GM18868 (cell line): ENCODE results near the gene C11orf65.
"Not testable (repeated sequence)": the region's sequence is repeated elsewhere in the genome, so short reads cannot be mapped to it uniquely, and the experiment has no call there.

ENCODE experiments used
- ATAC-seq: cut with Tn5 transposase; IDR thresholded peaks from one replicate; pipeline ENCODE4 v1.9.1; 2021; ENCODE audit warnings: mild to moderate bottlenecking, moderate library complexity; ENCODE audit not compliant: unreplicated experiment

Gene C11orf65

DNA sequence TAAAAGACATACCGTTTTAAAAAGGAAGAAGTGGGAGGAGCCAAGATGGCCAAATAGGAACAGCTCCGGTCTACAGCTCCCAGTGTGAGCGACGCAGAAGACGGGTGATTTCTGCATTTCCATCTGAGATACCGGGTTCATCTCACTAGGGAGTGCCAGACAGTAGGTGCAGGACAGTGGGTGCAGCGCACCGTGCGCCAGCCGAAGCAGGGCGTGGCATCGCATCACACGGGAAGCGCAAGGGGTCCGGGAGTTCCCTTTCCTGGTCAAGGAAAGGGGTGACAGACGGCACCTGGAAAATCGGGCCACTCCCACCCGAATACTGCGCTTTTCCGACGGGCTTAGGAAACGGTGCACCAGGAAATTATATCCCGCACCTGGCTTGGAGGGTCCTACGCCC, 93.8 kb downstream of the C11orf65 start:
- ATAC-seq, result not testable (repeated sequence)

DNA sequence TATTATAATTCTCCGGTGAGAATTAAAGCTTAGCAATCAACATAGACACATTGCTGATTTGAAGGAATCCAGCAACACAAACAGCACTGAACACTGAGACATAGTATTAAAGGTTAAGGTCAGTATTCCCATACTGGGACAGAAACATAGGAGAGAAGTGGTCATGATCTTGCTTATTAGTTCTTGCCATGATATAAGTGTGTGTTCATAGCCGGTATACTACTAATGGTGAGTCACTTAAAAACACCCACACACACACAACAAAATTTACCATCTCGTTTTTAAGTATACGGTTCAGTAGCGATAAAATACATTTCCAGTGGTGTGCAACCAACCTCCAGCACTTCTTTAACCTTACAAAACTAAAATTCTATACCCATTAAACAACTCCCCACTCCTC, 96.3 kb downstream of the C11orf65 start:
- ATAC-seq, result no peak

DNA sequence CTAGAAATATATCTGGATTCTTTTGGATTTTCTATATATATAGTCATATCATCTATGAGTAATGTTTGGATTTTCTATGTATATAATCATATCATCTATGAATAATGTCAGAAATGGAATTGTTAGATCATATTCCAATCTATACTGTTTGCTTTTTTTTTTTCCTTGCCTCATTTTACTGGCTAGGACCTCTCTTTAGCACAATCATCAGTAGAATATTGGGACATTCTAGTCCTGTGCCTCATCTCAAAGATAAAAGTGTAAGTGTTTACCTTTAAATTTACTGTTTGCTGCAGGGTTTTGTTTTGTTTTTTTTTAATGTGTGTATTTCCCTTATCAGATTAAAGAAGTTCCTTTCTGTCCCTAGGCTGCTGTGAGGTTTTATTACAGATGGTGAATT, 97.0 kb downstream of the C11orf65 start:
- no peak for ATAC-seq

DNA sequence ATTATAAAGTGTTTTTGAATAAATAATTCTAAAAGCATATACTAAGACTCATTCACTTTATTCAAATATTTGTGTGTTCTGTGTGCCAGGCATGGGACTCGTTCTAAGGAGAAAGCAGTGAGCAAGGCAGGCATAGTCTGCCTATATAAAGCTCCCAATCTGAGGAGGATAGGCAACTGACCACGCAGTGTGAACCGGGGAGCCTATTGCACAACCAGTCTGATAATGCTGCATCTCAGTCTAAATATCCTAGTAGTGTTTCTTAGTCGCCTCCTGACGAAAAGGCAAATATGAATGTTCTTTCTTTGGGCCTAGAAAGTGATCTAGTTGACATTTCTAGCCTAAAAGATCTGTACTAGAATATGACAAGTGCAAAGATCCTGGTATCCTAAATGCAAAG, 98.3 kb downstream of the C11orf65 start:
- ATAC-seq, result no peak

DNA sequence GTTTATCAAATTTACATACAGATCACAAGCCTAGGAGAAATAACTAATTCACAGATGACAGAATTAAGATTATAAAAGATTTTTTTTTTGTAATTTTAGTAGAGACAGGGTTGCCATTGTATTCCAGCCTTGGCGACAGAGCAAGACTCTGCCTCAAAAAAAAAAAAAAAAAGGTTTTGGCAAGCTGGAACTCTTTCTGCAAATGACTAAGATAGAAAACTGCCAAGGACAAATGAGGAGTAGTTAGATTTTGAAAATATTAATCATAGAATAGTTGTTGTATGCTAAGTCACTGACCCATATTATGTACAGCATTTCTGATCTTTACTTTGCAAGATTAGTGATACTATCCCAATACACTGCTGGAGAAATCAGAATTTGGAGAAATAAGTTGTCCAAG, 99.2 kb downstream of the C11orf65 start:
- no peak for ATAC-seq

DNA sequence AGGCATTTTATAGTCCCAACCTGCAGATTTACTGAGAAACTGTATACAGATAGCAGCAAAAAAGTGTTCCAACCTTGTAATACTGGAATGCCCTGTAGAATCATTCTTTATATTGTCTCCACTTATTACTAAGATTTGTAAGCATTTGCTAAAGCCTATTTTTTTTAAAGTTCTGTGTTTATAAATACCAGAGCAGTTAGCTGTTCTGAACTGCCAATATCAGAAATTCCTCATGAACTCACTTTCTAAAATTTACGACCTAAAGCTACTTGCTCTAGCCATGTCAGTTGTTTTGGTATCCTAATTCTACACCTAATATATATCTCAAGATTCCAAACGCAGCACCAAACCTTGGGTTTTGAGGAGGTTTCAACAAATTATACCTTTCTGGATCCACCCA, 103.2 kb downstream of the C11orf65 start:
- no peak for ATAC-seq

DNA sequence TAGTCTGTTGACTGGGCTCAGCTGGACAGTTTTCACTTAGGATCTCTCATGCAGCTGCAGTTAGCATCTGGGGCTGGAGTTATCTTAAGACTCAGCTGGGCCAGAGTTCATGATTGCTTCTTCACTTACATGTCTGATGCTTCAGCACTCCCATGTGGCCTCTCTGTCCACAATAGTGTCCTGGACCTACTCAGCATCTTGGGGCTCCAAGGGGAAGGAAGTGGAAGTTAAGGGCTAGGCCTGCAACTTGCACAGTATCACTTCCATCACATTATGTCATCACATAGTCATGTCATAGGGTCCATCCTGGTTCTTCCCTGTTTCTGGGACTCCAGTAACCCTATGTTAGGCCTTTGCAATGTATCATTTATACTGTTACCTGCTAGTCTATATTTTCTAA, 115.9 kb downstream of the C11orf65 start:
- no peak for ATAC-seq

DNA sequence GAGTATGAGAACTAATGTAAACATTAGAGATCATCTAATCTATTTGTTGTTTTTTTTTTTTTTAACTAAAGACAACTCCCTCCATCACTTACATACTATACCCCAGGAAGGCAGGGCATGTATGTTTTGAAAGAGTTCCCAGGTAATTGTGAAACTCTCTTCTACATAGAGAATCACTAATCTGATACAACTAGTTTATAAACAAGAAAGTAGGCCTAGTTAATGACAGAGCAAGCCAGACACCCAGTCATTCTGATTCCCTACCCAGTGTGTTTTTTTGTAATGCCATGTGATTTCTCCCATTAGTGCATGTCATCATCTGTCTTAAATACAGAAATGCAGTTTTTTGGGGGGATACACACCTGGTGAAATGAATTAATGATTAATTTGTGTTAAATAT, 120.9 kb downstream of the C11orf65 start:
- ATAC-seq, result no peak

DNA sequence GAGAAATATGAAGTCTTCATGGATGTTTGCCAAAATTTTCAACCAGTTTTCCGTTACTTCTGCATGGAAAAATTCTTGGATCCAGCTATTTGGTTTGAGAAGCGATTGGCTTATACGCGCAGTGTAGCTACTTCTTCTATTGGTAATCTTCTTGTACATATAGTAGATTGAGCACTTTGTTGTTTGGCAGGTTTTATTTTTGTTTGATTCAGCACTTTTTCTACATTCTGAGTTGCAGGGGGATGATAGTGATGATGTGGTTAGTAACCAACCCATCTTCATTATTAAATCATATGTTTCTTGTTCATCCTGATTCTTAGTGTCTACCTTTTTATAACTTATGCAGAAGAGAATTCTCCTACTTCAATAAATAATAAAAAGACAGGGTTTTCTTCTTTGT, 121.6 kb downstream of the C11orf65 start:
- no peak for ATAC-seq

DNA sequence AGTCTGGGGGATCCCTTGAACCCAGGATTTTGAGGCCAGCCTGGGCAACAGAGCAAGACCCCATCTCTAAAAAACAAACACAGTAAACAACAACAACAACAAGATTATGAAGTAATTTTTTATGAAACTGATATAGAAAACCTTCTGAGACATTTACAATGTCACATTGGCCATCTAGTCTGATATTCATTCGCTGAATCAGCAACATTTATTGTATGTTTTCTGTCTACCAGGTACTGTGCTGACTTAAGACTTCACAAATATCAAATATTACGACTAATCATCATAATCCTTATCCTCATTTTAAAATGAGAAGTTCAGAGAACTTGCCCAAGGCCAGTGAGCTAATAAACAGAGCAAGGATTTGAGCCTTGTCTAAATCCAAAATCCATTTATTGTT, 123.6 kb downstream of the C11orf65 start:
- ATAC-seq, result no peak

DNA sequence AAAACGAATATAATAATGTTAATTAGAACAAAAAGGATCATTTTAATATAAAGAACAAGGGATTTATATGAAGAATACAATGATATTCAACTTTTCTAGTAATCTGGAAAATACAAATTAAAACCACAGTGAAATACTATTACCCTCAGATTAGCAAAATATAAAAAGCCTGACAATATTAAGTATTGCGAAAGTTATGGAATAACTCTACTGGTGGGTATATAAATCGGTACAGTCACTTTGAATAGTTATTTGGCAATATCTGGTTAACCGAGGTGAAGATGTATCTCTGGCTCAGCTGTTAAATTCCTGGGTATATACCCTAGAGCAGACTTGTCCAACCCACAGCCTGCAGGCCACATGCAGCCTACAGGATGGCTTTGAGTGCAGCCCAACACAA, 125.7 kb downstream of the C11orf65 start:
- ATAC-seq, result no peak

DNA sequence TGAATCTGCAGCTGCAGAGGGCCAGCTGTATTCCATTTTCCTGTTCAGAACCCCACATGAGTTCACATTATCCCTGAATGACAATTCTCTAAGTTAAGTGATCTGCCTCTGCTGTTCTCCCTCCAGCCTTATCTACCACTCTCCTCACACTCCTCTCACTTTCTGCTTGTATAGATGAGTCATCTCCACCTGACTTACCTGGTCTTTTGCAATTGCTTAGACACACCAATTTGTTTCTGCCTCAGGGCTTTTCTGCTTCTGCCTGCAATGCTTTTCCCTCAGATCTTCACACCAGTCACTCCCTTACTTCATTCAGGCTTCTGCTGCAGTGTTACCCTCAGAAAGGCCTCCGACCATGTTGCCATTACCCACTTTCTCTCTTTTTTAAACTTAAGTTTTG, 126.4 kb downstream of the C11orf65 start:
- ATAC-seq, result no peak

DNA sequence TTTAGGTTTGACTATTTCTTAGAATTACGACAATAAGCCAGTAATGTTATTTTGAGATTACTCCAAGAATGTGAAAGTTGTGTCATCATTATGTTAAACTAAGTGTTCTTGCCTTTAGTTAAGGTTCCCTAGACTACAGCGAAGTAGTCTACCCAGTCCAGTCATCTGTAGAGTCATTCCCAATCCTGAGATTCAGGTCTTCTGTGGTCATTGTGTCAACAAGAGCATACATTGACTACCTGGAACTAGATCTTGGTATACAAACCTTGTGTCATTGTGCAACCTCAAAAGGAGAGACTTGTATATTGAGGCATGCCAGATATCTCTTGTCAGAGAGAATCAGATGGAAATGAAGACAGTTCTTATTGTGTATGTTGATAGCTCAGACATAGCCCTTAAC, 128.6 kb downstream of the C11orf65 start:
- ATAC-seq, result no peak

DNA sequence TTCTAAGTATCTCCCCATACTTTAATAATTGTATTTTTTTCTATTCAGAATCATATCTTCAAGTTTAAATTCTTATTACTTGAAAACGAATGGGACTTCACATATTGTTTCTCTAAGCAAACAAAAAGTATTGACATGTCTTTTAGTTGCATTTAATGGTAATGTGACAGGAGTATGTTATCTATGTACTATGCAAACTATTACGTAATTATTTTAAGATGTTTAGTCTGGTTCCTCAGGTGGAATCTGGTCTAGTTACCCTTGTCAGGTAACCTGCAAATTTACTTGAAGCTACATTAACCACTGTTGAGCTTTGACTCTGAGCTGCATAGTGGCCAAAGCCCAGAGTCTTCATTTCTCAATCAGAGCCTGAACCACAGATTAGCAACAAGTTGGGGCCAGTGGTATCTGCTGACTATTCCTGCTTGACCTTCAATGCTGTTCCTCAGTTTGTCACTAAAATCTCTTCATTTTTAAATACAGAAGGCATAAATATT, 133.9 kb downstream of the C11orf65 start:
- no peak for ATAC-seq
